ENCODE results near the gene NAT8L.

The NAT8L gene

DNA sequence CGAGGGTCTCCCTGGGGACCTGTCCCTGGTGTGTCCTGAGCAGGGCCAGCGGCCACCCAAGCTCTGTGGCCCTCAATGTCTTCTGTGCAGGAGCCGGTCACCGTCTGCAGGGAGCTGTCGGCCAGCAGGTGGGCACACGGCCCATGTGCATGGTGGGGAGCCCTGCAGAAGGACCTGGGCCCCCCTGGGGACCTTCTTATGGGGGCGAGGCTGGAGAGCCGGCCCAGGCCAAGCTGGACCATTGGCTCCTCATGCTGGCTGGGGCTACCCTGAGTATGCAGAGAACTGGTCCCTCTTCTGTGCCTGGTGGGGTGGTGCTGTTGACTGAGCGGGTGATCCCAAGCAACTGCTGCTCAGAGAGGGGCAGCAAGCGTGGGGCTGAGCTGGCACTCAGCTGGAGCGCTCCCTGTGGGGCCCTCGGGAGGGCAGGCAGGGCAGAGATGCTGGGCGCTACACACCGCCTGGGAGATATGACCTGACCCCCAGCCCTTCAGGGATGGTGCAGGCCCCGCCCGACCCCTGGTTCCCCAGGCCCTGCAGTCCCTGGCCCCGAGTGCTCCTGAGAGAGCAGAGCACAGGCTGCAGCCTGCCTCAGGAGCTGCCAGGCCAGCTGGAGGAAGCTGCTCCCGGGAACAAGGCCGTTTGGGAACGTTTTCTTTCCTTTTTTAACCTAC lies 14.8 kb downstream of the NAT8L start:
- DNase-seq (ENCODE audit: insufficient read length, low spot score): no peak
- no peak for FAIRE-seq

DNA sequence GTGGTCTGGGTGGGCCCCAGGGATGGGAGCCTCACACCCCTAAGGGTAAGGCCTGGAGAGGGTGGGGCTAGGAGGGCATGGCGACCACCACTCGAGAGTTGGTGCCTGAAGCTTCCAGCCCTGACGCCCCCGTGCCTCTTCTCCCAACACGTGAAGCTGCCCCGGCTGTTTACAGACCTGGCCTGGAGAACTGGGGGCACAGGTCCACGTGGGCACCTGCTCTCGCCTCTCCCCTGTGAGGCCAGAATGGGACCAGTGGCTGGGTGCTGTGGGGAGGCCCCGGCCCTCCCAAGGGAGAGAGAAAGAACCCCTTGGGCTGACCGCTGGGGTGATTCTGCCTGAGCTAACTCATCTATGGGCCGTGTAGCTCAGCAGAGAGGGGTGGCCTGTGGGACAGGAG lies 15.5 kb downstream of the NAT8L start:
- no peak for FAIRE-seq
- no peak for DNase-seq (ENCODE audit: insufficient read length, low spot score)

DNA sequence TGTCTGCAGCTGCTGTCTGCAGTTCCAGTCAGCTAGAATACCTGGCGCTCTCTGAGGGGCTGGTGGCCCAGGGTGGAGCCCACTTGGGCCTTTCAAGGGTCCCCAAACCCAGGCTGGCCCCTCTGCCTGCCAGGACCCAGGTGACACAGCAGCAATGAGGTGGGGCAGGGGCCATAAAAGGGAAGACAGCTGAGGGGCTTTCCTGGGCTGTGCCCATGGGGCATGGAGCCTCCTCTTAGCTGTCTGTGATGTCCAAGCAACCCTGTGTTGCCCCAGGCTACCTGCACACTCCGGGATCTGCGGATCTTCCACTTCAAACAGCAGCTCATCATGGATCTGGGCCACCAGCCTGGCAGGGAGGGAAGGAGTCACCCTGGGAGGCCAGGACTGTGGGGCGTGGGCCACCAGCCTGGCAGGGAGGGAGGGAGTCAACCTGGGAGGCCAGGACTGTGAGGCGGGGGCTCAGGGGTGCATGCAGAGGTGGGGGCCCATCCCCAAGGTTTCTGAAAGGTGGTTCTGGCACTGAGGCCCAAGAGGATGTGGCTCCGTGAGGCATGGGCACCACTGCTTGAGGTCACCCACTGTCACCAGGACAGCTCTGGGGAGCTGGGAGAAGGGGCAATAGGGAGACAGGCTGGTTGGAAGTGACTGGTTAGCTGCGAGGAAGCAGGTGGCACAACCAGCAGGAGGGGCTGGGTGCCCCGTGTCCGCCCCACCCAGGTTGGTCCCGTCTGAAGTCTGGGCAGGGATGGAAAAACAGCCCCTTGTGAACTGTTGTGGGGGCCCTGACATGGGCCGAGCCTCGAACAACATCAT lies 16.3 kb downstream of the NAT8L start:
- no peak for FAIRE-seq

GRCh38 chr4:2075987-2076907 lies 17.1 kb downstream of the NAT8L start:
- DNase-seq (ENCODE audit: insufficient read length, low spot score): no peak
- no peak for FAIRE-seq

More for the DNA sequence above, 16.3 kb downstream of the NAT8L start:
- no peak for DNase-seq (ENCODE audit: insufficient read length, low spot score)

DNA sequence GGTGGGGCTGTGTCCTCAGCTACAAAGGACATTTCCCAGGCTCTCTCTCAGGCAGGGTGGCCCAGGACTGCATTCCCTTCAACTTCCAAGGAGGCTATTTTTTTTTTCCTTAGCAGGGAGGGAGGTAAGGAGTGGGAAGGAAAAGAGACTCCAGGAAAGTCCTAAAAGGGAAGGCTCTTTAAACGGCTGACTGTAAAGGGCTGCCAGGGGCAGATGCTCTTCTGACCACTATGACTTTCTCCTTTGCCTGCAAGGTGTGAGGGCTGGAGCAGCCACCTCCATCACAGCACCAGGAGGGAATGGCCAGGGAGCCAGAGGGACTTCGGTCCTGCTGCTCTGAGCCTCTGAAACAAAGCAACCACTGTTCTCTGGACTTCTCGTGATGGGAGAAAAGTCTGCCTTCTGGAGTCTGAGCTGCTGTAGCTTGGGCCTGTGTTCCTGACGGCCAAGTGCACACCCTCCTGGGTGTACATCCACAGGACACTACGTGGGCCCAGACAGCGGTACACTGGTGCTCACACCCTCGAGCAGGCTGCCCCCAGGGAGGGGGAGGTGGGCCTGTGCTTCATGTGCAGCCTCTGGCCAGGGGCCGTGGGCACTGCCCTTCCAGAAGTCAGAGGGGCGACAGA lies 17.9 kb downstream of the NAT8L start:
- no peak for DNase-seq (ENCODE audit: insufficient read length, low spot score)
- FAIRE-seq: no peak

GRCh38 chr4:2077537-2078460 lies 18.7 kb downstream of the NAT8L start:
- FAIRE-seq (no peak), DNase-seq (ENCODE audit: insufficient read length, low spot score) (no peak)

GRCh38 chr4:2078584-2078983 lies 19.5 kb downstream of the NAT8L start:
- FAIRE-seq: no peak

DNA sequence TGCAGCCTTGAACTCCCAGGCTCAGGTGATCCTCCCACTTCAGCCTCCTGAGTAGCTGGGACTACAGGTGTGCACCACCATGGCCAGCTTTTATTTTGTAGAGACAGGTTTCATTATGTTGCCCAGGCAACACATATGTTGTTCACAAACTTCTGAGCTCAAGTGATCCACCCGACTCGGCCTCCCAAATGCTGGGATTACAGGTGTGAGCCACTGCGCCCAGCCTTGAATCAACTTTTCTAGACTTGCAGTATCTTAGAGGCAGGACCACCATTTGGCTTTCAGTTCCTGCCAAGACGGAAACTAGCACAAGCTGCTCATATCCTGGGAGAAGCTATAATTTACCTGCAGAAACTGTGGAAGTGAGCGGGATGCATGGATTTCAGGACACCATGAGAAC lies 19.9 kb downstream of the NAT8L start:
- FAIRE-seq (no peak), DNase-seq (ENCODE audit: insufficient read length, low spot score) (no peak)

More at GRCh38 chr4:2078584-2078983, 19.5 kb downstream of the NAT8L start:
- no peak for DNase-seq (ENCODE audit: insufficient read length, low spot score)

DNA sequence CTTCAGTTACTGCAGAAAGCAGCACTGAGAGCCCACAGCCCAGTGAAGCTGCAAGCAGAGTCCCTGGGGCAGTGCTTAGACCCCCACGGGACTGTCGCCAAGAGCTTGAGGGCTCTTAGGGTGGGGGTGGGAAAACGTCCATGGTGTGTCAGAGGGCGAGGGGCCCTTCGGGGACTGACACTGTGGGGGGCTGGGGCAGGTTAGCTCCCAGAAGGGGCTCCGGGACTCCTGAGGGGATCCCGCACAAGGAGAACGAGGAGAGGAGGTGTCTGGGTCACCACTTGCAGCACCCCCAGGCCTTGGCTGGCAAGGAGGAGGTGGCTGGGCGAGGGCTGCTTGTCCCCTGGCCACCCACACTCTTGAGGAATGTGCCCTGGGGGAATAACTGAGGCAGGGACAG lies 20.8 kb downstream of the NAT8L start:
- no peak for DNase-seq (ENCODE audit: insufficient read length, low spot score)
- FAIRE-seq: no peak

DNA sequence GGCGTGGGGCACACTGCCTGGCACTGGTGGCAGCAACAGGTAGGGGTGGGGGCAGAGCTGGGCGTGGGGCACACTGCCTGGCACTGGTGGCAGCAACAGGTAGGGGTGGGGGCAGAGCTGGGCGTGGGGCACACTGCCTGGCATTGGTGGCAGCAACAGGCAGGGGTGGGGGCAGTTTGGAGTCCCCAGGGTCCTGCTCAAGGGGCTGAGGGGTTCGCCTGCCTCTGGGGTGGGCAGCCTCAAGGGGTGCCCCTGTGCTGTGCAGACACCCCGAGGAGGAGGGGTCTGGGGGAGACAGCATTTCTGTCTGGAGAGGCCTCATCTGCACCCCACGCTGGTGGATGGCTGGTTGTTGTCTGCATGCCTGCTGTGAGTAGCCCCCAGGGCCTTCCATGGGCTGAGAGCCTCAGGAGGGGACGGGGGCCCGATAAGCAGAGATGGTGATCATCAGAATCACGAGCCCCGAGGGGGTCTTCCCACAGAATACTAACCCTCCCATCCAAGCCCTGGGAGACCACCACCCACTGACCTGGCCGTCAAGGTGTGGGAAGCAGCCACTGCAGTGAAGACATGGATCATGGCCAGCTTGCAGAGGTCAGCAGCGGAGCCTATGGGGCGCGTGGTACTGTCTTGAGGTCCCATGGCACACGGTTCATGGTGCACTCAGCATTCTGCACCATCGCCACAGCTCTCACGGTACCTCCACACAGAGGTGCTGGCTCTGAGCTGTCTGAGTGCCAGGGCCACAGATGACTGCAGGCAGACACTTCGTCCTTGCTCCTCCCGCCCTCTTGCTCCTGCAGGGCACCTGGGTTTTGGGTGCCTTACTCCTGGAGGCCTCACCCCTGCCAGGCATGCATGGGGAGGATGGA lies 21.5 kb downstream of the NAT8L start:
- FAIRE-seq: no peak
- DNase-seq (ENCODE audit: insufficient read length, low spot score): no peak

- DNase-seq (ENCODE audit: insufficient read length, low spot score) (no peak), FAIRE-seq (no peak)
Measured at GRCh38 chr4:2081540-2081939, 22.4 kb downstream of the NAT8L start.

- no peak for FAIRE-seq
- DNase-seq (ENCODE audit: insufficient read length, low spot score): no peak
Measured at GRCh38 chr4:2082118-2082517, 23.0 kb downstream of the NAT8L start.

GRCh38 chr4:2082627-2083026 lies 23.5 kb downstream of the NAT8L start:
- FAIRE-seq (no peak), DNase-seq (ENCODE audit: insufficient read length, low spot score) (no peak)

DNA sequence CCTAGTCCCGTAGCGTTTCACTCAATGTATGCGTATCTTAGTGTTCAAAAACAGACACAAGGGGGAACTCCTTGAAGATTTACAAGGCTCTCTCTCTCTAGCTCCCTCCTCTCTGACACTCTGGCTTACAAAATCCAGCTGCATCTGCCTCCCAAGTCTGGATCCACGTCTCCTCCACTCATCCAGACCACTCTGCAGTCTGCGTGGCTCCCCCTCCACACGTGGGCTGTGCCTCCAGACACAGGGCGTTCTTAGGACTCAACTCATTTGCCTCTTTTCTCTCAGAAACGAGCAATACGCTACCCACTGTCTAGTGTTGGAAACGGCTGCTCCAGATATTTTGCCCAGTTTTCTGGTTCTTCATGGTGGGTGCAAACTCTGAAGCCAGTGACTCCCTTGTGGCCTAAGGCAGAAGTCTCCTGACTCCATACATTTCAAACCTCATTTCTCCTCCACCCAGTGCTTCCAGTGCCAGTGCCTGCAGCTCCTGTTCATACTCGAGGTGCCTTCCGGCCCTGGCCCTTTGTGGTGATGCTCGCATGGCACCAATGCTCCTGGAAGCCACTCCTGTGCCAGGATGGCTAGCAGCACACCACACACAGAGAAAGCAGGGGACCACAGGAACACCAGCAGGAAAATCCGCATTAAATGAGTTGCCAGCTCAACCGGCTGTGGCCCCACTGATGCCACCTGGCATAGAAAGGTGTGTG lies 24.1 kb downstream of the NAT8L start:
- FAIRE-seq: no peak
- no peak for DNase-seq (ENCODE audit: insufficient read length, low spot score)

- no peak for FAIRE-seq
- no peak for DNase-seq (ENCODE audit: insufficient read length, low spot score)
Measured at GRCh38 chr4:2083826-2084160, 24.7 kb downstream of the NAT8L start.

DNA sequence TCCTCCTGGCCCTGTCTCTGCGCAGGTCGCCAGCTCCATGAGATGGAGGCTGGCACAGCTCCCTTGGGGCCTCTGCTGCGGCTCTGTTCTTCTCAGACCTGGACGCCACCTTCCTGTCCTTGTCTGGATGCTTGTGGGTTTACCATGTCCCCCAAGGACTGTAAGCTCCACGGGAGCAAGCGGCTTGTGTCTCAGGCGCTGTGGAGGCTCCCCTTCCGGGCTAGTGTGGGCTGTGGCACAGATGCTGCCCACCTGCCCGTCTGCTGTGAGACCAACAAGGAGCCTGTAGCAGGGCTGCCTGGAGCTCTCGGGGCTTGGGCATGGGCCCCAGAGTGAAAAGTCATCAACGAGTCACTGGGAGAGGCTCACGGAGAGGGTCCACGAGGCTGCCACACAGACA lies 25.2 kb downstream of the NAT8L start:
- FAIRE-seq: no peak
- DNase-seq (ENCODE audit: insufficient read length, low spot score): no peak

DNA sequence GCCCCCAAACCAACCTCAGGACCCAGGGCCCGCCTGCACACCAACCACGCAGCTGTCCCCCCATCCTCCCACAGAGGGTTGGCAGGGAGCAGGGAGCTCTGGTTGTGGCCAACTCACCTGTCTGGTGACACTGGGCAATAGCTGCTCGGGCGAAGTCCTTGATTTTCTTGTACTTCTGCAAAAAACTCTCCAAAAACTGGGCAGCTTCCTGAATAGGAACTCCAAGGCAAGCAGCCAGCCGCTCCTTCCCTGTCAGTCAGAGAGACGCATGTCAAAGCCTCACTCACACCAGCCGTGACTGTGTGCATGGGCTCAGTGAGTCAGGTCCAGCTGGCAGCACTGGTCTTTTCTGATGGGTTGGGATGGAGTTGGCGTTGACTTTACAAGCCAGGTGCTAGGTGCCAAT lies 26.4 kb downstream of the NAT8L start:
- FAIRE-seq: no peak
- DNase-seq (ENCODE audit: insufficient read length, low spot score): no peak

GRCh38 chr4:2087170-2087569 lies 28.0 kb downstream of the NAT8L start:
- no peak for FAIRE-seq

More at GRCh38 chr4:2087170-2087569, 28.0 kb downstream of the NAT8L start:
- no peak for DNase-seq (ENCODE audit: insufficient read length, low spot score)

Data from GM19239 (cell line).